Activated naive CD8-positive, alpha-beta T cell treated with anti-CD3 and anti-CD28 coated beads, Interleukin-2, amount 50 U/mL, for 16 hours (primary cell): ENCODE results near the gene PET117.
"Not testable (repeated sequence)": the region's sequence is repeated elsewhere in the genome, so short reads cannot be mapped to it uniquely, and the experiment has no call there.

Experiments
- DNase-seq: peaks from one replicate; pipeline ENCODE4 v3.0.0-alpha.2; 2020; ENCODE audit warnings: low read depth, low spot score

PET117 gene

GRCh38 chr20:18137412-18138265 lies at the start of gene PET117, which contains the start of gene KAT14:
Gene PET117 (plus strand): TSS chr20:18137863. CDS start chr20:18137956, 93 bp downstream.
Gene KAT14 (plus strand): TSS chr20:18137863. CDS start chr20:18142661, 4,798 bp downstream.
- DNase-seq: peak; percentile 81

GRCh38 chr20:18088298-18088697 lies 49.4 kb upstream of the PET117 start:
- DNase-seq: not testable (repeated sequence)

GRCh38 chr20:18088841-18089240 lies 48.8 kb upstream of the PET117 start:
- not testable (repeated sequence) for DNase-seq

DNA sequence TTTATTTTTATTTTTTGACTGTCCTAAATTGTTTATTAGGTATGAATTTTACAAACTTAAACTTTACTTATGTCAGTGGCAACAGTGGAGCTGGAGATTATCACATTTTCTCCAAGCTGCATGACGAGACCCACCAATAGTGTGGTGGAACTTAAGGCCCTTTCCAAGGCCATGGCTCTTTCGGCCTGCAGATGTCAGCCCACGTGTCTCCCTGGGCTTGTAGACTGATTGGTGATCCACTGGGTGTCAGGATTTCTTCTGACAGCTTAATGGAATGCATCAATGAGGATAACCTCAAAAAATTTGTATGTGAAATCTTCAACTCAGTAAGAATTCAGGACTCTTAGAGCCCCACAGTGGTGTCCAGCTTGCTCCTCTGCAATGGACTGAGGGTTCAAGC lies 47.6 kb upstream of the PET117 start:
- no peak for DNase-seq

DNA sequence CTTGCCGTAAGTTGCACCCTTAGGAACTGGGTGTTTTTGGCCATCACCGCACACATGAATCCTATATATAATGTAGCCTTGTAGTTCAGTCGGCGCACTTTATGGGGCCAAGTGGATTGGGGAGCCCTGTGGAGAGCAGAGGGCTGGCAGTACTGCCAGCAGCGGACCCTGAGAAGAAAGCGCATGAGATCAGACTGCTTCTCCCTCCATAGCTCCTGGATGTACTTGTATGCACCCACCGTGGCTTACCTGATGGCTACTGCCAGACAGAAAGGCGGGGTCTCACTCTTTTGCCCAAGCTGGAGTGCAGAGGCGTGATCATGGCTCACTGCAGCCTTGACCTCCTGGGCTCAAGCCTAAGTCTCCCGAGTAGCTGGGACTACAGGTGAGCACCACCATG lies 47.2 kb upstream of the PET117 start:
- no peak for DNase-seq

DNA sequence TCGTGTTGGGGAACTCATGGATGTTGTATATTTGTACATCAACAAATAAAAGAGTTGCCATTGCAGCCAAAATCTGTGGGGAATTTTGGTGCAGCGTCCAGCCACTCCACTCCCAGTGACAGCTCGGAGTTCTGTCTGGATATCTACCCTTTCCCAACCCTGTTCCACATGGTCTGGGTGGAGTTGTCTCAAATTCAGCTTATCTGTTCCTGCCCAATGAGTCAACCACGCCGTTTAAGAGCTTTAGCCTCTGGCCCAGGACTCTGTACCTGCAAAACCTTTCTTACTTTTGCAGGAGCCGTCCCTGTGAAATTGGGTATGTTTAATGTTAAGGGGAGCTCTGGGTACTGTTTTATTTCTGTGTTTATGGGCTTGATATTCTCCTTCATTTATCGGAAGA lies 46.0 kb upstream of the PET117 start:
- no peak for DNase-seq

DNA sequence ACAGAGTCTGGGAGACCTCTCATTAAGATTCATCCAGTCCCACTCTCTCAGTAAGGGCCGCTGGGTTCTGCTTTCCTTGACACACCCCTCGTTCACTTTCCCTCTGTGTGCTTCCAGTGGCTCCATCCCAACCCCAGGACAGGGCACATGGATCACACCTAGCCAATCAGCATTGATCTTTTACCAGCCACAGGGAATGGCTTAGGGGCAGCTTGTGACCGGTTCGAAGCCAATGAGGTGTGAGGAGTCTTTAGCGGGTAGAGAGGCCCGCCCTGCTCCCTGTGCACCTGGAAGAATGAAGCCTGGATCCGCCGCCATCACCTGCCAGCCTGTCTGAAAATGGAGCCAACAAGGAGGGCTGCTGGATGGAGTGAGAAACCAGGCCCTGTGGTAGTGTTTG lies 44.8 kb upstream of the PET117 start:
- no peak for DNase-seq

DNA sequence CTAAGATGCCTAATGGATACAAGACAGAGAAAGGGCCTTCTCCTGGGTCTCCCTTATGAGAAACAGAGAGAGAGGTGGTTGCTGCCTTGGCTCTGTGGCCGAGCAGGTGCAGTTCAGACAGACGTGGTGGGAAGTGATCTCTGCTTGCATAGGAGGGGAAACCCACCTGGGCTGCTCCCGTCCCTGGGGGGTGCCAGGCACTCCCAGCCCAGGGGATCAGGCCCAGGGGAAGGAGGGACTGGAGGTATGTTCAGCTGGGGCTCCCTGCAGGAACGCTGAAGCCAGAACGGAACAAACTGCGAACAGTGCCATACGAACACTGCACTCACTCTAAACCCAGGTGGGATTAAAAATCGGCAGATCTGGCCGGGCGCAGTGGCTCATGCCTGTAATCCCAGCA lies 44.3 kb upstream of the PET117 start:
- no peak for DNase-seq

GRCh38 chr20:18094191-18094590 lies 43.5 kb upstream of the PET117 start:
- no peak for DNase-seq

- DNase-seq: not testable (repeated sequence)
Measured at GRCh38 chr20:18100569-18100968, 37.1 kb upstream of the PET117 start.

- DNase-seq: no peak
Measured at GRCh38 chr20:18101125-18101810, 36.4 kb upstream of the PET117 start.

- no peak for DNase-seq
Measured at GRCh38 chr20:18103497-18103896, 34.2 kb upstream of the PET117 start.

DNA sequence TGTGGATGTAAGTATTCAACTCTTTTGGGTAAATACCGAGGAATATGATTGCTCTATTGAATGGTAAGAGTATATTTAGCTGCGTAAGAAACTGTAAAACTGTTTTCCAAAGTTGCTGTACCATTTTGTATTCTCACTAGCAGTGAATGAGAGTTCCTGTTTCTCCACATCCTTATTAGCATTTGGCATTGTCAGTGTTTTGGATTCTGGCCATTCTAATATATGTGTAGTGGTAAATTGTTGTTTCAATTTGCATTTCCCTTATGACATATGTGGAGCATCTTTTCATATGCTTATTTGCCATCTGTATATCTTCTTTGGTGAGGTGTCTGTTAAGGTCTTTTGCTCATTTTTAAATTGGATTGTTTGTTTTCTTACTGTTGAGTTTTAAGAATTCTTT lies 29.3 kb upstream of the PET117 start:
- DNase-seq: no peak

- DNase-seq: not testable (repeated sequence)
Measured at GRCh38 chr20:18128574-18128973, 9.1 kb upstream of the PET117 start.

GRCh38 chr20:18132663-18133062 lies 5.0 kb upstream of the PET117 start:
- DNase-seq: no peak

DNA sequence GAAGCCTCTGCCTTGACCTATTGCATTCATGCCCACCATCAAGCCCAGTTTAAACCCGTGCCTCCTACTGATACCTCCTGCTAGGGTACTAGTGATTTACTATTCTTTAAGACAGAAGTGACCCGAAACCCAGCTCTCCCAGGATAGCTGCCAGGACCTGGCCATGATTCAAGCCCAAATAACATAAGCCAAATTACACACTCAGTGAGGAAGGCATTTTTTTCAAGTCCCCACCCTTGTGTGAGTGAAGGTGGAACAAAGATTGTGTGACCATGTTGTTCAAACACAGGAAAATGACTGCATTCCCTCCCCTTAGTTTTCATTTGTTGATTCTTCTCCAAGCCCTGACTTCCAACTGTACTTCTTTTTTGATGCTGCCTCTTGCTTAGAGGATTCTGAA lies 3.7 kb upstream of the PET117 start:
- DNase-seq: no peak

DNA sequence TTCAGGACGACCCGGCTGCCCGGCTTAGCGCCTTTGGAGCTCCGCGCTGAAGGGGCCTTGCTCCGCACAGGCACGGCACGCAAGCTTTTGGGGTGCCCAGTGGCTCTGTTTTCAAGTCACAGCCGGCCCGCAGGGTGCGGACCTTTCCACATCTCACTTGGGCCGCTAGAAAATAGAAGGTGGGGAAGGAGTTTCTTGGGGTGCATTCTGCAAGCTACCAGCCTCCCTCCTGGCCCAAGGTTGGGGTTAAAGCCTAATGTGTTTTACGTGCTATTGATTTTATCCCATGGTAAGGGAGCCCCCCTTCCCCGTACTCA lies 561 bp downstream of the PET117 start:
- DNase-seq: no peak

- DNase-seq: no peak
Measured at GRCh38 chr20:18138639-18139583, 1.2 kb downstream of the PET117 start.

- no peak for DNase-seq
Measured at GRCh38 chr20:18139832-18140231, 2.2 kb downstream of the PET117 start.

GRCh38 chr20:18144541-18145099 lies 7.0 kb downstream of the PET117 start:
- no peak for DNase-seq

DNA sequence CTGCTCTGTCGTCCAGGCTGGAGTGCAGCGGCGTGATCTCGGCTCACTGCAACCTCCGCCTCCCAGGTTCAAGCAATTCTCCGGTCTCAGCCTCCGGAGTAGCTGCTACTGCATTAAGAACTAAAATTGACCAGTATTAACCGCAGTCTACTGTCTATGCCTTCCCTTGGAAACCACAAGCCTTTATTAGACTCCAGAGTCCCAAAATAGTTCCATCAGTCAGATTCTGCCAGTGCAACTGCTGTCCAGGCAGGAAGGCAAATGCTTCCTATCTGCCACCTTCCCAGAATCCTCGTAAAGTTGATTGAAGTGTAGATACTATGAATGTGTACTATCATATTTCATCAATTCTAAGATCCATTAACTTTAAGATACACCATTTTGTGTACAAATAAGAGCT lies 16.7 kb downstream of the PET117 start:
- DNase-seq: no peak

DNA sequence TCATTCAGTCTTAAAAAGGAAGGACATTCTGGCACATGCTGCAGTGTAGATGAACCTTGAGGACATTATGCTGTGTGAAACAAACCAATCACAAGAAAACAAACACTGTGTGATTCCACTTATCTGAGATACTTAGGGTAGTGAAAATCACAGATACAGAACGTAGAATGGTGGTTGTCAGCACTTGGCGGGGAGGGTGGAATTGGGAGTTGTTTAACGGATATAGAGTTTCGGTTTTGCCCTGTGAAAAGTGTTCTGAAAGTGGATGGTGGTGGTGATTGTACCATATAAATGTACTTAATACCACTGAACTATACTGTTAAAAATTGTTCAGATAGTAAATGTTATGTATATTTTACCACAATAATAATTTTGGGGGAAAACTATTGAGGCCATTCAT lies 18.4 kb downstream of the PET117 start:
- no peak for DNase-seq
